IMR-90 (cell line): ENCODE data around the gene PTPRH. TPM values are rescaled to one million over a fixed set of nuclear protein-coding genes. Genes with fewer than 3 reads are reported as not detected.
A peak's percentile ranks its signal among the peaks of the same experiment; 100 is the strongest.

Source experiments
- ATAC-seq: fragments of 200-7000 bp; cut with Tn5 transposase; 2 replicates; pipeline ENCODE4 v1.9.1; 2020; ENCODE audit warnings: low read depth, mild to moderate bottlenecking, moderate library complexity
- BruUV-seq: library from RNA; stranded (reverse); fragments of 400-500 nt; replicated peaks from 2 replicates; lab custom pipeline; 2021; lab: Mats Ljungman, UMichigan
- CTCF ChIA-PET: fragments of 300-600 bp; formaldehyde crosslinking; extraction: SDS; loops from one replicate; lab custom pipeline; 2021; ENCODE audit warnings: antibody characterized with exemption; lab: Yijun Ruan, JAX
- POLR2A ChIA-PET: fragments of 300-600 bp; sonication (Branson Sonifier 250); formaldehyde crosslinking; loops from one replicate; lab custom pipeline; 2022; ENCODE audit warnings: antibody characterized with exemption; ENCODE audit not compliant: unreplicated experiment; lab: Charles Lee
- DNase-seq: peaks from one replicate; pipeline ENCODE4 v3.0.0; 2013
- H2AFZ ChIP-seq: replicated peaks from 2 replicates; pipeline ENCODE3; 2013; ENCODE audit warnings: low read length, mild to moderate bottlenecking; ENCODE audit not compliant: poor library complexity
- H2AK5ac ChIP-seq: 2 replicates; pipeline ENCODE4 v1.6.1; 2013; ENCODE audit warnings: low read depth, low read length, inconsistent platforms
- H2AK9ac ChIP-seq: replicated peaks from 2 replicates; pipeline ENCODE3; 2013; ENCODE audit warnings: mild to moderate bottlenecking, low read depth, low read length, moderate library complexity; ENCODE audit not compliant: poor library complexity
- H2BK120ac ChIP-seq: 2 replicates; pipeline ENCODE4 v1.6.1; 2013; ENCODE audit warnings: low read depth, low read length, inconsistent platforms
- H2BK15ac ChIP-seq: 3 replicates; pipeline ENCODE4 v1.6.1; 2013; ENCODE audit warnings: low read depth, low read length, inconsistent platforms
- H2BK20ac ChIP-seq: 2 replicates; pipeline ENCODE4 v1.6.1; 2013; ENCODE audit warnings: low read depth, mild to moderate bottlenecking, inconsistent platforms, low read length, moderate library complexity
- H2BK5ac ChIP-seq: 2 replicates; pipeline ENCODE4 v1.6.1; 2013; ENCODE audit warnings: mild to moderate bottlenecking, low read depth, low read length, inconsistent platforms; ENCODE audit not compliant: poor library complexity, severe bottlenecking
- H3K14ac ChIP-seq: replicated peaks from 2 replicates; pipeline ENCODE4 v1.6.1; 2013; ENCODE audit warnings: low read depth, low read length, inconsistent platforms
- H3K18ac ChIP-seq: 2 replicates; pipeline ENCODE4 v1.6.1; 2013; ENCODE audit warnings: low read depth, low read length, control low read depth
- H3K23ac ChIP-seq: 2 replicates; pipeline ENCODE4 v1.6.1; 2013; ENCODE audit warnings: low read depth, low read length, inconsistent platforms
- H3K27ac ChIP-seq: 2 replicates; pipeline ENCODE4 v1.5.1; 2013; ENCODE audit warnings: mild to moderate bottlenecking, control low read depth, low read length; ENCODE audit not compliant: insufficient read depth
- H3K27me3 ChIP-seq: 2 replicates; pipeline ENCODE4 v1.6.1; 2013; ENCODE audit warnings: low read length; ENCODE audit not compliant: control insufficient read depth, insufficient read depth
- H3K36me3 ChIP-seq: 2 replicates; pipeline ENCODE4 v1.6.1; 2013; ENCODE audit warnings: low read length, mixed read lengths; ENCODE audit not compliant: control insufficient read depth, insufficient read depth
- H3K4ac ChIP-seq: 2 replicates; pipeline ENCODE4 v1.6.1; 2013; ENCODE audit warnings: low read depth, low read length, inconsistent platforms
- H3K4me1 ChIP-seq: 2 replicates; pipeline ENCODE4 v1.6.1; 2013; ENCODE audit warnings: low read length, mixed read lengths; ENCODE audit not compliant: control insufficient read depth, insufficient read depth
- H3K4me2 ChIP-seq: 2 replicates; pipeline ENCODE4 v1.6.1; 2013; ENCODE audit warnings: low read depth, mild to moderate bottlenecking, control low read depth, low read length, moderate library complexity
- H3K4me3 ChIP-seq: 2 replicates; pipeline ENCODE4 v1.5.1; 2013; ENCODE audit warnings: low read depth, mild to moderate bottlenecking, control low read depth, low read length, moderate library complexity; ENCODE audit not compliant: insufficient read depth
- H3K56ac ChIP-seq: 2 replicates; pipeline ENCODE4 v1.6.1; 2013; ENCODE audit warnings: low read length, inconsistent platforms; ENCODE audit not compliant: insufficient read depth; ENCODE audit errors: extremely low read depth
- H3K79me1 ChIP-seq, 2 experiments: 2 replicates each; pipeline ENCODE4 v1.6.1; 2013; ENCODE audit warnings: low read length in 2 of 2, inconsistent platforms in 1 of 2, low read depth in 1 of 2
- H3K9ac ChIP-seq: 2 replicates; pipeline ENCODE4 v1.6.1; 2013; ENCODE audit warnings: low read depth, low read length, control low read depth
- H3K9me1 ChIP-seq: 2 replicates; pipeline ENCODE4 v1.6.1; 2013; ENCODE audit warnings: low read length, inconsistent platforms; ENCODE audit not compliant: insufficient read depth
- H3K9me3 ChIP-seq: 2 replicates; pipeline ENCODE4 v1.6.1; 2013; ENCODE audit warnings: low read length; ENCODE audit not compliant: control insufficient read depth, insufficient read depth
- H4K20me1 ChIP-seq: 2 replicates; pipeline ENCODE4 v1.6.1; 2013; ENCODE audit warnings: low read length, inconsistent platforms; ENCODE audit not compliant: insufficient read depth
- H4K5ac ChIP-seq: 2 replicates; pipeline ENCODE4 v1.6.1; 2013; ENCODE audit warnings: mild to moderate bottlenecking, low read depth, low read length, control low read depth
- H4K8ac ChIP-seq, 2 experiments: 2 replicates each; pipeline ENCODE4 v1.6.1; 2013; ENCODE audit warnings: low read depth in 2 of 2, low read length in 2 of 2, control low read depth in 1 of 2, inconsistent platforms in 1 of 2
- H4K91ac ChIP-seq: 2 replicates; pipeline ENCODE4 v1.6.1; 2013; ENCODE audit warnings: low read depth, low read length, inconsistent platforms; ENCODE audit not compliant: insufficient read depth
- CHD1 ChIP-seq: IDR thresholded peaks from 2 replicates; pipeline ENCODE4 v1.6.1; 2012; ENCODE audit warnings: low read depth, low read length, improper control_type of control experiment
- MXI1 ChIP-seq: IDR thresholded peaks from 2 replicates; pipeline ENCODE4 v1.6.1; 2012; ENCODE audit warnings: low read depth, mild to moderate bottlenecking, low read length, moderate library complexity, borderline replicate concordance
- NFE2L2 ChIP-seq: fragments of 150-350 bp; IDR thresholded peaks from 2 replicates; pipeline ENCODE4 v1.6.1; 2016; ENCODE audit warnings: low read depth, mild to moderate bottlenecking, low read length
- RAD21 ChIP-seq: IDR thresholded peaks from 2 replicates; pipeline ENCODE4 v1.6.1; 2012; ENCODE audit warnings: low read length, improper control_type of control experiment
- RCOR1 ChIP-seq: IDR thresholded peaks from 2 replicates; pipeline ENCODE4 v1.6.1; 2012; ENCODE audit warnings: mild to moderate bottlenecking, low read length, improper control_type of control experiment; ENCODE audit not compliant: insufficient replicate concordance
- RFX5 ChIP-seq: IDR thresholded peaks from 2 replicates; pipeline ENCODE4 v1.8.0; 2012; ENCODE audit warnings: low read depth, mild to moderate bottlenecking, low read length, moderate library complexity
- SMC3 ChIP-seq: fragments of 150-350 bp; IDR thresholded peaks from 2 replicates; pipeline ENCODE4 v1.6.1; 2016; ENCODE audit warnings: low read depth, mild to moderate bottlenecking, antibody characterized with exemption, low read length, moderate library complexity
- WGBS, 2 experiments: methylation state at CpG; one replicate each; pipeline versions ENCODE4 v1.1.5 to v1.1.7; 2013; ENCODE audit warnings: missing lambda C conversion rate in 2 of 2; ENCODE audit not compliant: insufficient read length in 1 of 2; ENCODE audit errors: extremely low coverage in 2 of 2; 5-methylcytosine and 5-hydroxymethylcytosine counted together
- dilution Hi-C: fragments of 300-500 bp; cut with HindIII; formaldehyde crosslinking; loops from one replicate; pipeline ENCODE4 v1.14.3; 2018; ENCODE audit warnings: low sequenced_read_pairs; ENCODE audit not compliant: unreplicated experiment
- in situ Hi-C: fragments of 300-500 bp; cut with MboI; formaldehyde crosslinking; loops from 3 replicates; pipeline ENCODE4 v1.14.3; 2019; ENCODE audit warnings: low sequenced_read_pairs, inconsistent platforms, mixed read lengths
- intact Hi-C: fragments of 100-400 bp; cut with micrococcal nuclease; formaldehyde crosslinking; loops from 2 replicates; pipeline ENCODE4 v1.10.0; 2022
- polyA plus RNA-seq, 3 experiments: library from polyadenylated mRNA; depleted of rRNA; stranded (reverse); fragments of >200 nt; gene quantifications; 2 replicates each; pipeline ENCODE4 v1.2.3, GENCODE V29; 2012; ENCODE audit warnings: low replicate concordance in 1 of 3
- total RNA-seq: library from RNA; depleted of rRNA; stranded (reverse); fragments of >200 nt; gene quantifications from 2 replicates; pipeline ENCODE4 v1.2.3, GENCODE V29; 2012

The PTPRH gene
- total and polyA plus RNA-seq, 2 of the 4 experiments (the other 2 are of a cell fraction): 1.3 to 3.4 TPM

DNA sequence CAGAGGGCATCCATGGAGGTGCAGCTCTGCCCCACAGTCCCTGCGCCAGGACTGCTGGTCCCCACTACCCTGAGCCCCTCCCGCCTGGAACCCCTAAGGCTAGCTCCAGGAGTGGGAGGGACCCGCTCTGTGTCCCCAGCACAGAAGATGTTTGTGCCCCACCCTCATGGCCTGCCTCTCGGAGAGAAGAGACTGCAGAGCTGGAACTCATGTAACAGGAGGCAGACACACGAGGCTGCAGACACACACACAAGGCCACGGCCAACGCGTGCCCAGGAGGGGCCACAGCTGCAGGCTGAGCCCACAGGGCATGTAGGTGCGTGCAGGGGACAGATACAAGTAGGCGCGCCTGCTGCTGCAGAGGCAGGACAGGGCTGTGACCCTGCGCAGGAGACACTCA is 29.7 kb upstream of the PTPRH start:
- no peak overlapping the region for H2BK15ac ChIP-seq
- no peak overlapping the region for H2BK20ac ChIP-seq
- dilution Hi-C loops (no loop called here), in situ Hi-C loops (no loop called here), intact Hi-C loops (no loop called here)
- H3K4me1 ChIP-seq: no peaks in the 10 kb centered on the region
- H3K36me3 ChIP-seq: peaks cover 71% of the 10 kb centered on the region
- no peak overlapping the region for H2AFZ ChIP-seq
- CTCF ChIA-PET: no interaction called here
- no peak overlapping the region for H2BK5ac ChIP-seq
- H4K5ac ChIP-seq: no peak overlapping the region
- H3K9ac ChIP-seq: no peak overlapping the region
- H3K27ac ChIP-seq: no peak overlapping the region
- no TSS peak for BruUV-seq
- DNase-seq (no peak), ATAC-seq (no peak)
- H4K91ac ChIP-seq: no peak overlapping the region
- no peak overlapping the region for H3K4ac ChIP-seq
- H3K23ac ChIP-seq: no peak overlapping the region
- POLR2A ChIA-PET: no interaction called here
- WGBS, 2 experiments: 98% methylated on average over 6 of the region's 12 CpGs; no CpG with 5 or more reads in 1 of the 2 experiments
- H4K8ac ChIP-seq: no peak overlapping the region
- no peak overlapping the region for H3K56ac ChIP-seq
- no peak overlapping the region for H3K4me2 ChIP-seq
- no peaks in the 10 kb centered on the region for H3K27me3 ChIP-seq
- H3K79me1 ChIP-seq: peaks cover 6 to 30% of the 10 kb centered on the region in 2 experiments
- H3K4me3 ChIP-seq: no peak overlapping the region
- H3K9me3 ChIP-seq: no peaks in the 10 kb centered on the region
- peaks cover 5% of the 10 kb centered on the region for H3K9me1 ChIP-seq
- peak overlapping the region; percentile 72 for H2AK9ac ChIP-seq
- no peak overlapping the region for H3K18ac ChIP-seq
- TF ChIP-seq NFE2L2: no peak
- no peak for TF ChIP-seq RFX5
- TF ChIP-seq RCOR1: no peak
- TF ChIP-seq SMC3: no peak
- no peak for TF ChIP-seq RAD21
- TF ChIP-seq CHD1: no peak
- no peak for TF ChIP-seq MXI1
- H2BK120ac ChIP-seq: no peak overlapping the region
- no peak overlapping the region for H2AK5ac ChIP-seq
- H3K14ac ChIP-seq: no peak overlapping the region
- peaks cover 6% of the 10 kb centered on the region for H4K20me1 ChIP-seq
